RWPE2 (cell line): ENCODE measurements around the gene MRPL53.

Source experiments
- ATAC-seq: fragments of 200-7000 bp; cut with Tn5 transposase; 3 replicates; pipeline ENCODE4 v1.9.1; 2021; ENCODE audit warnings: low read depth
- DNase-seq: peaks from one replicate; pipeline ENCODE4 v3.0.0-alpha.2; 2020; ENCODE audit warnings: low spot score
- H3K27ac ChIP-seq: fragments of 450-650 bp; 2 replicates; pipeline ENCODE4 v1.5.1; 2017; ENCODE audit warnings: mild to moderate bottlenecking; ENCODE audit not compliant: poor library complexity, severe bottlenecking
- H3K27me3 ChIP-seq: fragments of 250-450 bp; sonication (Bioruptor Pico); 2 replicates; pipeline ENCODE4 v1.5.1; 2021; ENCODE audit warnings: mild to moderate bottlenecking, moderate library complexity; ENCODE audit not compliant: insufficient read depth, poor library complexity, severe bottlenecking
- H3K36me3 ChIP-seq: fragments of 250-450 bp; sonication (Bioruptor Pico); 2 replicates; pipeline ENCODE4 v1.5.1; 2020; ENCODE audit warnings: low read depth, mild to moderate bottlenecking, moderate library complexity
- H3K4me1 ChIP-seq: fragments of 250-450 bp; sonication (Bioruptor Pico); 2 replicates; pipeline ENCODE4 v1.5.1; 2021; ENCODE audit warnings: mild to moderate bottlenecking, moderate library complexity; ENCODE audit not compliant: insufficient read depth, poor library complexity, severe bottlenecking
- H3K4me3 ChIP-seq: fragments of 250-450 bp; sonication (Bioruptor Pico); 2 replicates; pipeline ENCODE4 v1.5.1; 2021; ENCODE audit warnings: mild to moderate bottlenecking, moderate library complexity; ENCODE audit not compliant: severe bottlenecking
- H3K9me3 ChIP-seq: fragments of 250-450 bp; sonication (Bioruptor Pico); 2 replicates; pipeline ENCODE4 v1.5.1; 2021; ENCODE audit warnings: mild to moderate bottlenecking, moderate library complexity; ENCODE audit not compliant: severe bottlenecking
- TF ChIP-seq, protein P1 (sequence below): fragments of 450-650 bp; IDR thresholded peaks from one replicate; pipeline ENCODE4 v1.5.1; 2017; ENCODE audit warnings: mild to moderate bottlenecking, moderate library complexity; ENCODE audit not compliant: poor library complexity, severe bottlenecking

The MRPL53 gene

GRCh38 chr2:74440378-74441169 lies 31.9 kb downstream of the MRPL53 start:
- H3K36me3 ChIP-seq, result peaks cover 20% of the 10 kb centered on the region
- peak overlapping the region; percentile 42 for H3K4me3 ChIP-seq
- peak overlapping the region; percentile 84 for H3K27ac ChIP-seq
- DNase-seq (no peak), ATAC-seq (peak; percentile 80)
- TF ChIP-seq, protein P1, sequence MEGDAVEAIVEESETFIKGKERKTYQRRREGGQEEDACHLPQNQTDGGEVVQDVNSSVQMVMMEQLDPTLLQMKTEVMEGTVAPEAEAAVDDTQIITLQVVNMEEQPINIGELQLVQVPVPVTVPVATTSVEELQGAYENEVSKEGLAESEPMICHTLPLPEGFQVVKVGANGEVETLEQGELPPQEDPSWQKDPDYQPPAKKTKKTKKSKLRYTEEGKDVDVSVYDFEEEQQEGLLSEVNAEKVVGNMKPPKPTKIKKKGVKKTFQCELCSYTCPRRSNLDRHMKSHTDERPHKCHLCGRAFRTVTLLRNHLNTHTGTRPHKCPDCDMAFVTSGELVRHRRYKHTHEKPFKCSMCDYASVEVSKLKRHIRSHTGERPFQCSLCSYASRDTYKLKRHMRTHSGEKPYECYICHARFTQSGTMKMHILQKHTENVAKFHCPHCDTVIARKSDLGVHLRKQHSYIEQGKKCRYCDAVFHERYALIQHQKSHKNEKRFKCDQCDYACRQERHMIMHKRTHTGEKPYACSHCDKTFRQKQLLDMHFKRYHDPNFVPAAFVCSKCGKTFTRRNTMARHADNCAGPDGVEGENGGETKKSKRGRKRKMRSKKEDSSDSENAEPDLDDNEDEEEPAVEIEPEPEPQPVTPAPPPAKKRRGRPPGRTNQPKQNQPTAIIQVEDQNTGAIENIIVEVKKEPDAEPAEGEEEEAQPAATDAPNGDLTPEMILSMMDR, result peak; percentile 16
- H3K9me3 ChIP-seq, result no peaks in the 10 kb centered on the region
- H3K4me1 ChIP-seq, result peaks cover 14% of the 10 kb centered on the region
- H3K27me3 ChIP-seq, result no peaks in the 10 kb centered on the region

DNA sequence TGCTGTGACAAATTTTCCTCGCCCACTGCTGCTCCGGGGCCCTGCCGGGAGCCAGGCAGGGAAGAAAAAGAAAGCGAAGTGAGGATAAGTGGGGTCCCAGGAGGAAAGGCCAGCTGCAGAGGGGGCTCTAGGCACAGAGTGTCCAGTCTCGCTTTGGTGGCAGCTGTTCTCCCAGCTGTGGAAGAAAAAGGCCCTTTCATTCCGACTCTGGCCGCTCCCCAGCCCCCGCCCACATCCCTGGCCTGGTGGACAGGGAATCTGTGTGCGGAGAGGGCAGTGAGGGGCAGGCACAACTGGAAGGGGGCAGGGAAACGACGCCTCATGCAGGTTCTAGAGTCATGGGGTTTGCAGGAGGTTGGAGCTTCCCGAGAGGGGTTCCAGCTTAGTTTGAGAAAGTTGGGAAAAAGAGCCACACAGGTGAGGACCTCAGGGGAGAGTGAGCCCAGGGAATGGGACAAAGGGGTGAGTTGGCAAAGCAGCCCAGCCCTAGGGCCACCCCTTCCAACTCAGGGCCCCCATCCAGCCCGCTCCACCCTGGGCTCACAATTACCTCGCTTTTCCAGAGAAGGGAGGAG lies 32.6 kb downstream of the MRPL53 start:
- Histone ChIP-seq H3K9me3 (no peaks in the 10 kb centered on the region), H3K27me3 (no peaks in the 10 kb centered on the region), H3K27ac (peak overlapping the region; percentile 84), H3K4me3 (peak overlapping the region; percentile 42), H3K4me1 (peaks cover 14% of the 10 kb centered on the region), H3K36me3 (peaks cover 27% of the 10 kb centered on the region)
- DNase-seq (no peak), ATAC-seq (peak; percentile 9; the same call in 1 of the 3 replicates)
- TF ChIP-seq, protein P1, result no peak

DNA sequence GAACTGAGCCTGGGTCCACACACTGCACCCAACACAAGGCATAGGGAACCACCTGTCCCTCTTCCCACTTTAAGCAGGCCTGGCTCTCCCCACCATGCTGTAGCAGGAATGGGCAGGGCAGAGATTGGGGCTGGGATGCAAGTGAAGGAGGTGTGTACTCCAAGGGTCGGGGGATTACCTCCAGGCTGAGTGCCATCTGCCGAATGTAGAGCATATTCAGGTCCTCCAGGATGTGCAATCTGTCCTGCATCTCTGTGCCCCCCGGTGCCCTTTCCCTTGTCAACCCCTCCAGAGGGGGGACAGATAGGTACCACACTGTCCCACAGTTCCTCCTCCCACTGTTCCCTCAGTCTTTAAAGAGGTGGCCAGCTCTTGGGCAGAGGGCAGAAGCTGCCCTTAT lies 33.1 kb downstream of the MRPL53 start:
- Histone ChIP-seq H3K27ac (peak overlapping the region; percentile 84), H3K9me3 (no peaks in the 10 kb centered on the region), H3K36me3 (peaks cover 32% of the 10 kb centered on the region), H3K4me3 (peak overlapping the region; percentile 42), H3K4me1 (peaks cover 14% of the 10 kb centered on the region), H3K27me3 (no peaks in the 10 kb centered on the region)
- DNase-seq (no peak), ATAC-seq (no peak)
- TF ChIP-seq, protein P1, result no peak

- TF ChIP-seq, protein P1, result no peak
- H3K4me3 ChIP-seq, result no peak overlapping the region
- H3K4me1 ChIP-seq, result peaks cover 8% of the 10 kb centered on the region
Observed at GRCh38 chr2:74438248-74438647, 34.2 kb downstream of the MRPL53 start.

More at GRCh38 chr2:74438248-74438647, 34.2 kb downstream of the MRPL53 start:
- no peak for ATAC-seq
- H3K27me3 ChIP-seq, result no peaks in the 10 kb centered on the region
- H3K36me3 ChIP-seq, result peaks cover 32% of the 10 kb centered on the region
- no peak for DNase-seq
- H3K9me3 ChIP-seq, result no peaks in the 10 kb centered on the region
- H3K27ac ChIP-seq, result no peak overlapping the region
